HEK293 (cell line): ENCODE data around the gene YARS1.

Experiments used
- ELK4 ChIP-seq: IDR thresholded peaks from 2 replicates; pipeline ENCODE4 v1.6.1; 2011; ENCODE audit warnings: mild to moderate bottlenecking, low read depth, low read length, borderline replicate concordance
- HIC1 ChIP-seq: fragments of 450-650 bp; formaldehyde crosslinking; IDR thresholded peaks from 2 replicates; pipeline ENCODE4 v1.5.1; 2016; ENCODE audit warnings: missing biosample characterization, missing genetic modification characterization
- KLF17 ChIP-seq: fragments of 450-650 bp; formaldehyde crosslinking; IDR thresholded peaks from 2 replicates; pipeline ENCODE4 v1.5.1; 2016; ENCODE audit warnings: missing biosample characterization, missing genetic modification characterization
- PATZ1 ChIP-seq: fragments of 450-650 bp; formaldehyde crosslinking; IDR thresholded peaks from 2 replicates; pipeline ENCODE4 v1.5.1; 2016; ENCODE audit warnings: missing biosample characterization, missing genetic modification characterization
- YY2 ChIP-seq: fragments of 450-650 bp; formaldehyde crosslinking; IDR thresholded peaks from 2 replicates; pipeline ENCODE4 v1.5.1; 2016; ENCODE audit warnings: missing biosample characterization, missing genetic modification characterization
- ZBTB10 ChIP-seq: fragments of 450-650 bp; formaldehyde crosslinking; IDR thresholded peaks from 2 replicates; pipeline ENCODE4 v1.5.1; 2016; ENCODE audit warnings: missing biosample characterization, missing genetic modification characterization
- ZBTB20 ChIP-seq: fragments of 450-650 bp; formaldehyde crosslinking; IDR thresholded peaks from 2 replicates; pipeline ENCODE4 v1.5.1; 2016; ENCODE audit warnings: missing biosample characterization, missing genetic modification characterization
- ZNF121 ChIP-seq: fragments of 450-650 bp; formaldehyde crosslinking; IDR thresholded peaks from 2 replicates; pipeline ENCODE4 v1.5.1; 2016; ENCODE audit warnings: missing biosample characterization, missing genetic modification characterization
- ZNF155 ChIP-seq: fragments of 450-650 bp; formaldehyde crosslinking; IDR thresholded peaks from 2 replicates; pipeline ENCODE4 v1.5.1; 2016; ENCODE audit warnings: missing biosample characterization, missing genetic modification characterization
- ZNF184 ChIP-seq: fragments of 450-650 bp; IDR thresholded peaks from 2 replicates; pipeline ENCODE4 v1.5.1; 2018; ENCODE audit warnings: missing biosample characterization, mild to moderate bottlenecking, missing genetic modification characterization
- ZNF2 ChIP-seq: fragments of 450-650 bp; formaldehyde crosslinking; IDR thresholded peaks from 2 replicates; pipeline ENCODE4 v1.5.1; 2016; ENCODE audit warnings: missing biosample characterization, missing genetic modification characterization
- ZNF26 ChIP-seq: fragments of 450-650 bp; formaldehyde crosslinking; IDR thresholded peaks from 2 replicates; pipeline ENCODE4 v1.5.1; 2016; ENCODE audit warnings: missing biosample characterization, missing genetic modification characterization
- ZNF394 ChIP-seq: fragments of 450-650 bp; formaldehyde crosslinking; IDR thresholded peaks from 2 replicates; pipeline ENCODE4 v1.5.1; 2016; ENCODE audit warnings: missing biosample characterization, missing genetic modification characterization, mild to moderate bottlenecking, moderate library complexity, borderline replicate concordance
- ZNF596 ChIP-seq: fragments of 450-650 bp; IDR thresholded peaks from 2 replicates; pipeline ENCODE4 v1.5.0; 2018; ENCODE audit warnings: missing biosample characterization, mild to moderate bottlenecking, missing genetic modification characterization, moderate library complexity
- ZNF600 ChIP-seq: fragments of 450-650 bp; formaldehyde crosslinking; IDR thresholded peaks from 2 replicates; pipeline ENCODE4 v1.5.1; 2016; ENCODE audit warnings: missing biosample characterization, missing genetic modification characterization
- ZNF626 ChIP-seq: fragments of 450-650 bp; sonication (Bioruptor Pico); formaldehyde crosslinking; IDR thresholded peaks from 2 replicates; pipeline ENCODE4 v1.5.1; 2018; ENCODE audit warnings: missing biosample characterization, missing genetic modification characterization, inconsistent platforms
- ZNF629 ChIP-seq: fragments of 450-650 bp; formaldehyde crosslinking; IDR thresholded peaks from 2 replicates; pipeline ENCODE4 v1.5.1; 2017; ENCODE audit warnings: missing biosample characterization, missing genetic modification characterization
- ZNF704 ChIP-seq: fragments of 450-650 bp; formaldehyde crosslinking; IDR thresholded peaks from 2 replicates; pipeline ENCODE4 v1.5.1; 2016; ENCODE audit warnings: missing biosample characterization, missing genetic modification characterization
- ZNF76 ChIP-seq: fragments of 450-650 bp; formaldehyde crosslinking; IDR thresholded peaks from 2 replicates; pipeline ENCODE4; 2016; ENCODE audit warnings: low read depth, missing biosample characterization, missing genetic modification characterization, borderline replicate concordance
- ZNF785 ChIP-seq: fragments of 450-650 bp; formaldehyde crosslinking; IDR thresholded peaks from 2 replicates; pipeline ENCODE4 v1.5.1; 2016; ENCODE audit warnings: missing biosample characterization, missing genetic modification characterization
- ZNF792 ChIP-seq: fragments of 450-650 bp; formaldehyde crosslinking; IDR thresholded peaks from 2 replicates; pipeline ENCODE4 v1.5.1; 2016; ENCODE audit warnings: missing biosample characterization, missing genetic modification characterization
- ZSCAN16 ChIP-seq: fragments of 450-650 bp; formaldehyde crosslinking; IDR thresholded peaks from 2 replicates; pipeline ENCODE4 v1.5.1; 2016; ENCODE audit warnings: missing biosample characterization, missing genetic modification characterization
- ZSCAN5A ChIP-seq: fragments of 450-650 bp; formaldehyde crosslinking; IDR thresholded peaks from 2 replicates; pipeline ENCODE4 v1.5.1; 2016; ENCODE audit warnings: missing biosample characterization, missing genetic modification characterization
- ZXDB ChIP-seq: fragments of 450-650 bp; formaldehyde crosslinking; IDR thresholded peaks from 2 replicates; pipeline ENCODE4 v1.5.1; 2016; ENCODE audit warnings: missing biosample characterization, missing genetic modification characterization

Gene YARS1

GRCh38 chr1:32817815-32818786 is 943 bp upstream of the YARS1 start (continued):
- TF ChIP-seq ZNF184 (tag by site-specific recombination) = no peak
- TF ChIP-seq ZBTB10 (tag by site-specific recombination) = peak; percentile 83
- TF ChIP-seq ZNF394 = peak; percentile 73; the same call in 1 of the 2 replicates
- TF ChIP-seq HIC1 (tag by site-specific recombination) = peak; percentile 74
- peak; percentile 78; the same call in 1 of the 2 replicates for TF ChIP-seq ZNF792 (tag by site-specific recombination)
- peak; percentile 80; the same call in 1 of the 2 replicates for TF ChIP-seq ZNF2
- TF ChIP-seq ZSCAN16 (tag by site-specific recombination) = no peak
- TF ChIP-seq ZNF626 (tag by site-specific recombination) = no peak
- peak; percentile 68 for TF ChIP-seq ZNF121 (tag by site-specific recombination)
- TF ChIP-seq ZNF704 (tag by site-specific recombination) = 0 out of 2 replicates have a peak, but pooled peaks have one; percentile 19
- peak; percentile 89 for TF ChIP-seq KLF17 (tag by site-specific recombination)
- TF ChIP-seq ZNF596 (tag by site-specific recombination) = peak; percentile 56; the same call in 1 of the 2 replicates
- TF ChIP-seq ZXDB = peak; percentile 83
- no peak for TF ChIP-seq ZNF26 (tag by site-specific recombination)
- TF ChIP-seq ZNF785 (tag by site-specific recombination) = no peak
- peak; percentile 66 for TF ChIP-seq ZNF629 (tag by site-specific recombination)
- peak; percentile 70 for TF ChIP-seq ZNF76 (tag by site-specific recombination)
- peak; percentile 64 for TF ChIP-seq ZNF600 (tag by site-specific recombination)
- TF ChIP-seq ZNF155 (tag by site-specific recombination) = no peak
- TF ChIP-seq ZSCAN5A (tag by site-specific recombination) = no peak; the same call in 1 of the 2 replicates
- TF ChIP-seq ZBTB20 = peak; percentile 92
- TF ChIP-seq ELK4 = no peak
- TF ChIP-seq PATZ1 (tag by site-specific recombination) = peak; percentile 91
- TF ChIP-seq YY2 (tag by site-specific recombination) = no peak
